ENCODE results near the gene RAPGEF2.

Gene RAPGEF2

GRCh38 chr4:159342374-159342773 lies 239.5 kb downstream of the RAPGEF2 start:
- no peak for ATAC-seq
- TF ChIP-seq TSHZ2 (CRISPR knock-in tag; IDR thresholded peaks at IDR 0.05) (no peak), CSRNP3 (CRISPR knock-in tag; IDR thresholded peaks at IDR 0.05) (no peak), POU6F1 (CRISPR knock-in tag; IDR thresholded peaks at IDR 0.05; ENCODE audit: borderline replicate concordance, low read depth) (no peak), SNAI2 (CRISPR knock-in tag; IDR thresholded peaks at IDR 0.05) (no peak), CREB5 (CRISPR knock-in tag; IDR thresholded peaks at IDR 0.05; ENCODE audit: low read depth) (no peak), ZNF565 (CRISPR knock-in tag; conservative IDR thresholded peaks at IDR 0.05; ENCODE audit: low read depth) (no peak), OSR1 (CRISPR knock-in tag; IDR thresholded peaks at IDR 0.05) (no peak), TOX (CRISPR knock-in tag; IDR thresholded peaks at IDR 0.05; ENCODE audit: borderline replicate concordance) (no peak), ZNF70 (CRISPR knock-in tag; IDR thresholded peaks at IDR 0.05) (no peak), ZC3H10 (CRISPR knock-in tag; IDR thresholded peaks at IDR 0.05) (no peak), PATZ1 (CRISPR knock-in tag; IDR thresholded peaks at IDR 0.05; ENCODE audit: borderline replicate concordance) (no peak), PPARA (CRISPR knock-in tag; IDR thresholded peaks at IDR 0.05; ENCODE audit: borderline replicate concordance) (no peak), ZFP30 (CRISPR knock-in tag; IDR thresholded peaks at IDR 0.05) (no peak), GLIS3 (CRISPR knock-in tag; IDR thresholded peaks at IDR 0.05) (no peak), BACH2 (CRISPR knock-in tag; IDR thresholded peaks at IDR 0.05; ENCODE audit: borderline replicate concordance) (no peak), RARB (CRISPR knock-in tag; IDR thresholded peaks at IDR 0.05) (no peak), ZFP3 (CRISPR knock-in tag; IDR thresholded peaks at IDR 0.05) (no peak), CSDC2 (CRISPR knock-in tag; IDR thresholded peaks at IDR 0.05) (no peak), ARNTL (CRISPR knock-in tag; IDR thresholded peaks at IDR 0.05; ENCODE audit: borderline replicate concordance, low read depth) (no peak)

GRCh38 chr4:159343116-159343515 lies 240.2 kb downstream of the RAPGEF2 start:
- no peak for TF ChIP-seq PATZ1 (CRISPR knock-in tag; IDR thresholded peaks at IDR 0.05; ENCODE audit: borderline replicate concordance)
- no peak for TF ChIP-seq SNAI2 (CRISPR knock-in tag; IDR thresholded peaks at IDR 0.05)
- TF ChIP-seq ZFP30 (CRISPR knock-in tag; IDR thresholded peaks at IDR 0.05): no peak
- TF ChIP-seq ZNF70 (CRISPR knock-in tag; IDR thresholded peaks at IDR 0.05): no peak
- TF ChIP-seq RARB (CRISPR knock-in tag; IDR thresholded peaks at IDR 0.05): no peak
- TF ChIP-seq ZNF8 (CRISPR knock-in tag; IDR thresholded peaks at IDR 0.05): no peak
- TF ChIP-seq TSHZ2 (CRISPR knock-in tag; IDR thresholded peaks at IDR 0.05): no peak
- TF ChIP-seq TOX (CRISPR knock-in tag; IDR thresholded peaks at IDR 0.05; ENCODE audit: borderline replicate concordance): no peak
- no peak for TF ChIP-seq CSRNP3 (CRISPR knock-in tag; IDR thresholded peaks at IDR 0.05)
- TF ChIP-seq PPARA (CRISPR knock-in tag; IDR thresholded peaks at IDR 0.05; ENCODE audit: borderline replicate concordance): no peak
- no peak for TF ChIP-seq ISL1 (CRISPR knock-in tag; IDR thresholded peaks at IDR 0.05)
- no peak for TF ChIP-seq OSR1 (CRISPR knock-in tag; IDR thresholded peaks at IDR 0.05)
- ATAC-seq: no peak
